AG04450 (cell line): Measurements from ENCODE around the gene STAMBPL1. TPM values are rescaled to one million over a fixed set of nuclear protein-coding genes. Genes with fewer than 3 reads are reported as not detected.

Experiments
- CTCF ChIA-PET: fragments of 300-600, 350-600 bp; formaldehyde crosslinking; extraction: SDS; loops from one replicate; lab custom pipeline; 2022; ENCODE audit warnings: antibody characterized with exemption, inconsistent platforms; lab: Charles Lee
- POLR2A ChIA-PET: fragments of 350-600 bp; formaldehyde crosslinking; extraction: SDS; loops from one replicate; lab custom pipeline; 2021; ENCODE audit warnings: antibody characterized with exemption, inconsistent platforms; lab: Yijun Ruan, JAX
- DNase-seq: peaks from one replicate; pipeline ENCODE4 v3.0.0-alpha.2; 2011; ENCODE audit warnings: low read depth, low spot score
- H3K27ac ChIP-seq: one replicate; pipeline ENCODE4 v1.5.1; 2012; ENCODE audit warnings: low read depth, low read length, control low read depth
- H3K27me3 ChIP-seq: one replicate; pipeline ENCODE4 v1.6.0; 2012; ENCODE audit warnings: low read length; ENCODE audit not compliant: control insufficient read depth, insufficient read depth
- H3K4me3 ChIP-seq: 2 replicates; pipeline ENCODE4 v1.5.1; 2011; ENCODE audit warnings: mild to moderate bottlenecking, low read depth, low read length, control low read depth
- H3K9me3 ChIP-seq: 2 replicates; pipeline ENCODE4 v1.5.1; 2012; ENCODE audit warnings: low read length; ENCODE audit not compliant: control insufficient read depth, insufficient read depth
- polyA plus RNA-seq: library from polyadenylated mRNA; depleted of rRNA; stranded (reverse); fragments of >200 nt; gene quantifications from 2 replicates; pipeline ENCODE4 v1.2.3, GENCODE V29; 2011
- TF ChIP-seq, protein P1 (sequence below): IDR thresholded peaks from 2 replicates; pipeline ENCODE4 v1.5.1; 2011; ENCODE audit warnings: low read depth, low read length, control low read depth, inconsistent platforms

STAMBPL1 gene
- polyA plus RNA-seq, 1 experiment, result 50.3 TPM

DNA sequence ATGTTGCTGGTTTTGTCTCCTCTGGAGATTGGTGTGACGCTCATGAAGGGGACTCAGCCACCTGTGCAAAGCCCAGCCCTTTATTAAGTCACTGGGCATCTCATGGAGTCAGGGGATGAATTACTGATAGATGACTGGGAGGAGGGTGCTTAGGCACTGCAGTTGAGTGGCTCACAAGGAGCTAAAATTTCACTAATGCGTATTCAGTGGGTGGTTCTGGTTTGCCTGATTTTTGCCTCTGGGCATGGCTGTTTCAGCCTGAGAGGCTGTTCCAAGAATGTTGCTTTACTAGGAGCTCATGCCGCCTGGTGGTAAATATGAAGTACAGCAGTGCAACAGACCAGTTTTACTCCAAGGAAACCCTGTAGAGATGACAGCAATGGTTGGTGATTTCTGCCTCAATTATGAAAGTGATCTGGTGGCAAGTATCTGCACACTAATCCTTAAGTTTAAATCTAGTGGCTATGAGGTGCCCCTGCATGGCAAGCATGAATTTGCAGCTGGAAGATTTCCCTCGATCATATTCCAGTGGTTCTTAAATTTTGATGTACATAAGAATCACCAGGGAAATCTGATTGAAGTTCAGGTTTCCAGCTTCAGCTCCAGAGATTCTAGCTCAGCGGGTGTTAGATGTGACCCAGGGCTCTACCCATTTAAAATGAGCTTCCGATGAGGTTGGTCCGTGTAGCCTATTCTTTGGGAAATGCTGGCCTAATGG, 52.7 kb downstream of the STAMBPL1 start:
- Histone ChIP-seq H3K27me3 (no peaks in the 10 kb centered on the region), H3K9me3 (no peaks in the 10 kb centered on the region), H3K4me3 (no peak overlapping the region), H3K27ac (peak overlapping the region; percentile 49)
- peak; percentile 62 for DNase-seq
- TF ChIP-seq, protein P1, sequence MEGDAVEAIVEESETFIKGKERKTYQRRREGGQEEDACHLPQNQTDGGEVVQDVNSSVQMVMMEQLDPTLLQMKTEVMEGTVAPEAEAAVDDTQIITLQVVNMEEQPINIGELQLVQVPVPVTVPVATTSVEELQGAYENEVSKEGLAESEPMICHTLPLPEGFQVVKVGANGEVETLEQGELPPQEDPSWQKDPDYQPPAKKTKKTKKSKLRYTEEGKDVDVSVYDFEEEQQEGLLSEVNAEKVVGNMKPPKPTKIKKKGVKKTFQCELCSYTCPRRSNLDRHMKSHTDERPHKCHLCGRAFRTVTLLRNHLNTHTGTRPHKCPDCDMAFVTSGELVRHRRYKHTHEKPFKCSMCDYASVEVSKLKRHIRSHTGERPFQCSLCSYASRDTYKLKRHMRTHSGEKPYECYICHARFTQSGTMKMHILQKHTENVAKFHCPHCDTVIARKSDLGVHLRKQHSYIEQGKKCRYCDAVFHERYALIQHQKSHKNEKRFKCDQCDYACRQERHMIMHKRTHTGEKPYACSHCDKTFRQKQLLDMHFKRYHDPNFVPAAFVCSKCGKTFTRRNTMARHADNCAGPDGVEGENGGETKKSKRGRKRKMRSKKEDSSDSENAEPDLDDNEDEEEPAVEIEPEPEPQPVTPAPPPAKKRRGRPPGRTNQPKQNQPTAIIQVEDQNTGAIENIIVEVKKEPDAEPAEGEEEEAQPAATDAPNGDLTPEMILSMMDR, result peak; percentile 95
- POLR2A ChIA-PET, result interaction anchor here (0.6 to 3.1 kb wide), 6 partner anchors 53 to 368 kb away, joined by 3 to 17 read pairs (median 8); partner anchors contain the start of genes FAS and STAMBPL1
- CTCF ChIA-PET, result interaction anchor here (0.5 to 10.0 kb wide), 55 partner anchors 9 to 375 kb away, joined by 3 to 467 read pairs (median 7); partner anchors contain the start of genes ANKRD22, CH25H and FAS

DNA sequence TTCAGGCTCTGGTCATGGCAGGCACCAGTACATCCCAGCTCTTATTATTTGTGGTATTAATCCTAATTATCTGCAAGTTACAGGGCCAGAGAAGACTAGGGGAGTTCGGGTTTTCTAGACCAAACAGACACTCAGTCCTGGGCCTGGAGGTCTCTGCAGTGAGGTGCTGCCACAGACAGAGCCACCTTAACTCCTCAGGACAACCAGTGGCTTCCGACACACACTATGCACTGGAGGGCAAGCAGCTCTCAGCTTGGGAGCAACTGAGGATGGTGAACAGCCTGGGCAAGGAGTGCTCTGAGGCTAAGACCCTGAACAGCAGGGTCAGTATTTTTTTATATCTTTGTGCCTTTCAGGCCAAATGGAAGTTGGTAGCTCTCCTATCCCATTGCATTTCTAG, 53.5 kb downstream of the STAMBPL1 start:
- CTCF ChIA-PET, result interaction anchor here (0.8 to 10.0 kb wide), 43 partner anchors 10 to 410 kb away, joined by 3 to 467 read pairs (median 8); partner anchors contain the start of genes ANKRD22, CH25H and FAS
- POLR2A ChIA-PET, result interaction anchor here (1.8 to 3.1 kb wide), 3 partner anchors 53 to 98 kb away, joined by 11 to 17 read pairs (median 14); partner anchors contain the start of genes FAS and STAMBPL1
- DNase-seq, result no peak

DNA sequence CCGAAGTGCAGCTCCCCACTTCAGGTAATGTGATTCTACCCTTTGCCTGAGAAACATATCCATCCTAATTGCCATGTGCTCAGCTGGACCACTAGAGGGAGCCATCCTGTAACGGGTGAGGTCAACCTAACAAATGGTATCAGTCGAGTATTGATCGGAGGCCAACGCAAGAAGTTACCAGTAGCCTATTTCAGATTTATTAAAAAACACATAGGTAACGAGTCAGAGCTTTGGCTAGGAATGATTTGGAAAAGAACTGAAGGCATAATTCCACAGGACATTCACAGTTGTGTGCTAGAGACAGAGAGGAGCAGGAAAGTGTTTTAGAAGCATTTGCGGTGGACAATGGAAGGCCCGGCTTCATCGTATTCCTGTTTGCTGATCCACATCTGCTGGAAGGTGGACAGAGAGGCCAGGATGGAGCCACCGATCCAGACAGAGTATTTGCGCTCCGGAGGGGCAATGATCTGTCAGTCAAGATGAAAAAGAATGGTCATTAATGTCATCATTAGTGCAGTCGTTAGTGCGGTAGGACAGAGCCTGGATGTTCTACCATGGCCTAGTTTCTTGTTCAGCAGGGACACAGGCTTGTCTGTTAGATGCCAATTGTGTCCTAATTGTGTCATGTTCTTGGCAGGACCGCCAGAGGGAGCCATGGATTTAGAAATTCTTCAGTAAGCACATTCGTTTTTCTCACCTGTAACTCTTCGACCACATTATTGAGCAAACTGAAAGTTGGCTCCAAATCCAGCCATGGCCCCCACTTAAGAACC, 55.0 kb downstream of the STAMBPL1 start:
- Histone ChIP-seq H3K27me3 (no peaks in the 10 kb centered on the region), H3K9me3 (no peaks in the 10 kb centered on the region), H3K4me3 (no peak overlapping the region), H3K27ac (no peak overlapping the region)
- CTCF ChIA-PET, result interaction anchor here (0.6 to 10.0 kb wide), 41 partner anchors 10 to 372 kb away, joined by 3 to 467 read pairs (median 5); partner anchors contain the start of genes ANKRD22 and FAS
- DNase-seq, result peak; percentile 60
- POLR2A ChIA-PET, result interaction anchor here (0.5 kb wide), 1 partner anchor 49 kb away, joined by 3 read pairs; no protein-coding TSS in a partner anchor
- TF ChIP-seq, protein P1, result peak; percentile 86

More for the DNA sequence above, 53.5 kb downstream of the STAMBPL1 start:
- H3K27ac ChIP-seq, result no peak overlapping the region
- TF ChIP-seq, protein P1, result no peak
- H3K9me3 ChIP-seq, result no peaks in the 10 kb centered on the region
- H3K4me3 ChIP-seq, result no peak overlapping the region
- no peaks in the 10 kb centered on the region for H3K27me3 ChIP-seq

DNA sequence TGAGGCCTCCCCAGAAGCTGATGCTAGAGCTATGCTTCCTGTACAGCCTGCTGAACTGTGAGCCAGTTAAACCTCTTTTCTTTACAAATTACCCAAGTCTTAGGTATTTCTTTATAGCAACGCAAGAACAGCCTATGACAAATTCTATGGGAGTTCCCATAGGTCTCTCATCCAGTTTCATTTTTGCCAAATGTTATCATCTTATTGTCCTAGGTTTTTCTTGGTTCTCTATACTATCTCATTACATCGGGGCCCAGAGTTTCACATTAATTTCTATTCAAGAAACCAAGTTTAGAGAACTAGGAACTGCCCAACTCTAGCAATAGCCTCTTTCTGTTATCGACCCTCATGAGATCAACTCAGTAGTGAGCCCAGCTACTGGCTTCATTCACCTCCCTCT, 56.6 kb downstream of the STAMBPL1 start:
- no peaks in the 10 kb centered on the region for H3K9me3 ChIP-seq
- POLR2A ChIA-PET, result interaction anchor here (0.6 kb wide), 1 partner anchor 10 kb away, joined by 3 read pairs; no protein-coding TSS in a partner anchor
- CTCF ChIA-PET, result interaction anchor here (0.6 to 7.3 kb wide), 13 partner anchors 9 to 281 kb away, joined by 3 to 244 read pairs (median 4); partner anchors contain the start of gene FAS
- H3K27ac ChIP-seq, result peak overlapping the region; percentile 25
- no peak overlapping the region for H3K4me3 ChIP-seq
- TF ChIP-seq, protein P1, result no peak
- no peaks in the 10 kb centered on the region for H3K27me3 ChIP-seq
- no peak for DNase-seq
